Ovary (tissue), 3 donors: ENCODE results near the gene SCRG1.

Source experiments
- CTCF ChIP-seq, 3 donors: fragments of 450-650 bp in 2 of 3; fragments of 200-600 bp in 1 of 3; IDR thresholded peaks; one replicate each; pipeline versions ENCODE4 v1.5.1 to v1.8.0; 2016 to 2022; ENCODE audit warnings: antibody characterized with exemption in 3 of 3, mild to moderate bottlenecking in 1 of 3
- EP300 ChIP-seq: sonication (generic); formaldehyde crosslinking; IDR thresholded peaks from one replicate; pipeline ENCODE4 v1.6.1; 2017; ENCODE audit warnings: antibody characterized with exemption
- POLR2A ChIP-seq: fragments of 450-650 bp; IDR thresholded peaks from one replicate; pipeline ENCODE4 v1.6.1; 2017; ENCODE audit warnings: antibody characterized with exemption, mild to moderate bottlenecking, moderate library complexity
- donor health status: DM: no; HTN: no; CAD: no.

- TF ChIP-seq POLR2A, result no peak
- no peak for TF ChIP-seq CTCF (IDR thresholded peaks at IDR 0.05)
- TF ChIP-seq EP300, result no peak
Observed at GRCh38 chr4:173446416-173446815, 47.5 kb upstream of the SCRG1 start.
